ENCODE results near the gene RNASEH2A.
A peak's percentile ranks its signal among the peaks of the same experiment; 100 is the strongest.

Gene RNASEH2A

GRCh38 chr19:12790628-12791344, 15.6 kb upstream of the RNASEH2A start:
- H3K27ac ChIP-seq: peak overlapping the region; percentile 98
- TF ChIP-seq CTCF (IDR thresholded peaks at IDR 0.05) (no peak), ZFX (IDR thresholded peaks at IDR 0.05; ENCODE audit: borderline replicate concordance) (no peak)

- H3K27ac ChIP-seq: peak within 1 kb of the TSS; percentile 98
- TF ChIP-seq CTCF (IDR thresholded peaks at IDR 0.05) (no peak), ZFX (IDR thresholded peaks at IDR 0.05; ENCODE audit: borderline replicate concordance) (no peak)
These were observed 14.9 kb upstream of the RNASEH2A start, which contains the start of gene JUNB for GRCh38 chr19:12791345-12792050. Gene JUNB (plus strand): TSS chr19:12791486. CDS start chr19:12791772, 286 bp downstream.

GRCh38 chr19:12792051-12792852, 14.1 kb upstream of the RNASEH2A start:
- TF ChIP-seq CTCF (IDR thresholded peaks at IDR 0.05): no peak
- no peak for TF ChIP-seq ZFX (IDR thresholded peaks at IDR 0.05; ENCODE audit: borderline replicate concordance)
- H3K27ac ChIP-seq: peak overlapping the region; percentile 98

- TF ChIP-seq CTCF (IDR thresholded peaks at IDR 0.05): no peak
- no peak for TF ChIP-seq ZFX (IDR thresholded peaks at IDR 0.05; ENCODE audit: borderline replicate concordance)
These were observed 13.5 kb upstream of the RNASEH2A start for GRCh38 chr19:12792853-12793289.

GRCh38 chr19:12793290-12794195, 12.8 kb upstream of the RNASEH2A start:
- TF ChIP-seq ZFX (IDR thresholded peaks at IDR 0.05; ENCODE audit: borderline replicate concordance) (no peak), CTCF (IDR thresholded peaks at IDR 0.05) (peak; percentile 13; the same call in 1 of the 2 replicates)
- H3K27ac ChIP-seq: peak overlapping the region; percentile 98

More at GRCh38 chr19:12792853-12793289, 13.5 kb upstream of the RNASEH2A start:
- H3K27ac ChIP-seq: peak overlapping the region; percentile 98

GRCh38 chr19:12794196-12794941, 12.0 kb upstream of the RNASEH2A start:
- peak overlapping the region; percentile 98 for H3K27ac ChIP-seq
- TF ChIP-seq CTCF (IDR thresholded peaks at IDR 0.05) (no peak), ZFX (IDR thresholded peaks at IDR 0.05; ENCODE audit: borderline replicate concordance) (no peak)
